GM12872 (cell line): ENCODE data around the gene MYO10.

ENCODE experiments used
- CTCF ChIP-seq: IDR thresholded peaks from 3 replicates; pipeline ENCODE4 v1.5.1; 2011; ENCODE audit warnings: low read depth, mild to moderate bottlenecking, low read length, moderate library complexity; ENCODE audit not compliant: insufficient read depth

Gene MYO10

GRCh38 chr5:16735101-16736060 lies 200.7 kb downstream of the MYO10 start:
- no peak for TF ChIP-seq CTCF

DNA sequence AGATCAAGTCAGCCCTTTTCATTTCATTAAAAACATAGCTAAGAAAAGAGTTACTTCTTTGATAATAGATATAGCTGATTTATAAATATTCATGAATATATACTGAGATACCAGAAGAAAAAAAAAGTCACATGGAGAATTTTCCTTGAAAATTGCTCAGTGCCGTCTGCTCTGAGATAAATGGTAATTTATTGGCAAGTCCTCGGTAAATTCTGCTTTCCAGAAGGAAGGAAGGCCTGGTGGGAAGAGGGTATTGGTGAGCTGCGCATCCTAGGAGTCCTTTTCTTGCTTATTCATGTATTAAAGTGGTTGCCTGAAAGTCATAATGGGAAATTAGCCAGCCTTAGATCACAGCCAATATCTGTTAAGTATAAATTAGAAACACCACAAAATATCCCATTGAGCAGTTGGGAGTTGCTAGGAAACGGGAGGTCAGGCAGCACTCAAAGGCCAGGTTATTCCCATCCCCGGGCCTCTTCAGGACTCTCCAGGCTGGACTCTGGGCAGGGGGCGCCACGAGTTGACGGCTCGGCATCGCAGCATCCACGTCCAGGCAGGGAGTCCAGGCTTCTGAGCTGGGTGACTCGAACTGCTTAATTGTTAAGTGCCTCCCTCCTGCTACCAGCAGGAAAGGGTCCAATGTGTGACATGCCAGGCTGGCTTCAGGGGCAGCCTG lies 202.6 kb downstream of the MYO10 start:
- TF ChIP-seq CTCF, result no peak

DNA sequence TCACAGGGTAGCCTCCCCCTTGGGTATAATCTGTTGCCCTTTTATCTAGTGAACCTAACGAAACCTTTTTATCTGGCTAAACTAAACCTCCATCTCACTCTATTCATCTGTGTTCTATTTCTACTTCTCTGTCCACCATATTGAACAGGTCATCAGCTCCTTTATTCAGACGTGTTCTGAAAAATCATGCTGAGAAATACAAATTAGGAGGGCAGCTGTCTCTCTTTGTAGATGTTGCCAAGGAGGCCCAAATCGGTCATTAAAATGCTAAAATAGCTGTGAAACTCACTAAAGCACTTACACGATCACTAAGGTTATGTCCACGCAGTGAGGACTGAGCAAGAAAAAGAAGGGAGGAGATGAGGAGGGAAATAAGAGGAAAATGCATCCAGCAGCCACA lies 203.7 kb downstream of the MYO10 start:
- no peak for TF ChIP-seq CTCF

DNA sequence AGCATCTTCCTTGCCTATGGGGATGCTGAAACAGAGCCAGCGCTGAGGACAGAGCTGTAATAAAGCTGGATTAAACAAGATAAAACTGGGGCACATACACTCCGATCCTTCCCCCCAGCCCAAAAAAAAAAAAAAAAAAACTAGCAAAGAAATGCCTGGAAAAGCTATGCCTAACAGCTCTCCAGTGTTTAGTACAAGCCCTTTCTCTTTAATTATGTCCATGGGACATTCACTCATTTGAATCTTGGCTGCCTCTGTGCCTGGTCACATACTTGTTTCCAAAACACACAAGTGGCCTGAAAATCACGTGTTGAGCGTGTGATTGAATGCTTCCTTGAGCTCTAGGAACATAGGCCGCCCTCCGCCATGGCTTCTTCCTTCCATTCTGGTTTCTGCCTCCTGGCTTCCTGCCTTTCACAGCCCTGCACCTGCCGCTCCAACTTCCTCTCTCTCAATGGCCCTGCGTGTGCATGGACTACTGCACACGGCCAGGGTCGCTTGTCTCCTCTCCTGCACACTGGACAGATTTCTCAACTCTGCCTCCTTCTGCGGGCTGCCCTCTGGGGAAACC lies 208.2 kb downstream of the MYO10 start:
- TF ChIP-seq CTCF, result no peak

DNA sequence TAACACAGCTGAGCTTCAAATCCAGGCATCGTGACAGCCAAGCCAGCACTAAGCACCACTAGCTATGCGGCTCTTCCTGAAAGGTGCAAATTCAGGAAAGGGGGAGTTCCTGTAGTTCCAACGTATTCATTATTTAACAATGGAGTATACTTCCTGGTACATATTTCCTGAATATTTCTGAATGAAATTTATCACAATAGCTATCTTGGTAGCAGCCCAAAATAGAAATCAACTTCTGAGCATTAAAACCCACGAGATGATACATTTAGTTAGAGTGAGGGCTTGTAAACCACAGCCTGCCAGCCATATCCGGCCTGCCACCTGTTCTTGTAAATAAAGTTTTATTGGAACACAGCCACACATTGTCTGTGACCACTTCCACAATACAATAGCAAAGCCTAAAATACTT lies 209.5 kb downstream of the MYO10 start:
- no peak for TF ChIP-seq CTCF

DNA sequence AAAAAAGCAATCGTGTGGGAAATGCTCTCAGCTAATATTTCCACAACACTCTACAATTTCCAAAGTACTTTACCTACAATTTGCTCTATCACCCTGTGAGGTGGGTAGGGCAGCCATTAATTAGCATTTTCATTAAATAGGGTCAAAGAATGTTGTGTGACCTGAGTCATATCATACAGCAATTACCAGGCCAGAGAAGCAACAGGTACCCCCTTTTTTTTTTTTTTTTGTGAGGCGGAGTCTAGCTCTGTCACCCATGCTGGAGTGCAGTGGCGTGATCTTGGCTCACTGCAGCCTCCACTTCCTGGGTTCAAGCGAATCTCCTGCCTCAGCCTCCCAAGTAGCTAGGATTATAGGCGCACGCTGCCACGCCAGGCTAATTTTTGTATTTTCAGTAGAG lies 210.5 kb downstream of the MYO10 start:
- TF ChIP-seq CTCF, result no peak

- no peak for TF ChIP-seq CTCF
Observed at GRCh38 chr5:16723821-16724220, 212.3 kb downstream of the MYO10 start.
